ENCODE data around the gene COL6A1.

Gene COL6A1

DNA sequence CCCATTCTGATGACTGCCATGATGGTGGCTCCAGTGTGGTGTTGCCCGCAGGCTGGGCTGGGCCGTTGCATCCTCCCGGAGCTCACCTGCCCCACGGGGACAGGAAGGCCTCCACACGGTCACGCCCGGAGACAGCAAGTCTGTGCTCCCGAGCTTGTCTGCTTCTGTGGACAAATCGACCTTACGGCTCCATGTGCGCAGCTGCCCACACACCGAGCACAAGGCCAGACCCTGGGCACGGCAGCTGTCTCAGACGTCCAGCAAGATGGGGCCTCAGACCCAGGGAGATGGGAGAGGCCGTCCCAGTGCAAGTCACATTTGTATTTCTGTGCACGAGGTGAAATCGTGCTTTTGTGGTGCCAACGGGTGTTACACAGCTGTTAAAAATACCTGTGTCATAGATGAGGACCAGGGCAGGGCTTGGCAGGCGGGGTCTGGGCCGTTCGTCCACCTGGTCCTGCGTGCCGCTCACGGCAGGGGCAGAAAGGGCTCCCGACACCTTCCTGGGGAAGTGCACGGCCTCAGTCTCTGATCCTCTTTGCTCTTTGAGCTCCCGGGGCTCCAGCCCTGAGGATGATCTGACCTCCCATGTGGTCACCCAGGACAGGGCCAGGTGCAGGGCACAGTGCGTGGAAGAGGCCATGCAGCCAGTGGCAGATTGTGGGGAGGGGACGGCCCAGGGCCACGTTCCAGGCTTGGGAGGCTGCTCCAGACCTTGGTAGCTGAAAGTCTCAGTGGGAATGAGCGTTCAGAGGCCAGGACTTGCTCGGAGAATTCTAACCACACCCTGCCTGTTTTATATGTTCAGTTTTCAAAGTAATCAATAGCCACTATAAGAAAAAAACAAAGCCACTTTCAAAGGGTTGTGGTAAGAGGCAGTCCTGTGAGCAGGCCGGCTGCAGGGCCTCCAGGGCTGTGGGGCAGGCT lies 13.5 kb downstream of the COL6A1 start:
- TF ChIP-seq SIN3A (IDR thresholded peaks at IDR 0.05; ENCODE audit: borderline replicate concordance, insufficient read depth, low read length) (no peak), FOXP2 (optimal IDR thresholded peaks at IDR 0.05; ENCODE audit: borderline replicate concordance, extremely low read depth, extremely low read length, insufficient read depth) (no peak), TAF1 (IDR thresholded peaks at IDR 0.05; ENCODE audit: borderline replicate concordance, insufficient read depth, low read length) (no peak), POLR2AphosphoS5 (IDR thresholded peaks at IDR 0.05; ENCODE audit: low read depth, low read length) (no peak)
- TF ChIP-seq, protein P1, sequence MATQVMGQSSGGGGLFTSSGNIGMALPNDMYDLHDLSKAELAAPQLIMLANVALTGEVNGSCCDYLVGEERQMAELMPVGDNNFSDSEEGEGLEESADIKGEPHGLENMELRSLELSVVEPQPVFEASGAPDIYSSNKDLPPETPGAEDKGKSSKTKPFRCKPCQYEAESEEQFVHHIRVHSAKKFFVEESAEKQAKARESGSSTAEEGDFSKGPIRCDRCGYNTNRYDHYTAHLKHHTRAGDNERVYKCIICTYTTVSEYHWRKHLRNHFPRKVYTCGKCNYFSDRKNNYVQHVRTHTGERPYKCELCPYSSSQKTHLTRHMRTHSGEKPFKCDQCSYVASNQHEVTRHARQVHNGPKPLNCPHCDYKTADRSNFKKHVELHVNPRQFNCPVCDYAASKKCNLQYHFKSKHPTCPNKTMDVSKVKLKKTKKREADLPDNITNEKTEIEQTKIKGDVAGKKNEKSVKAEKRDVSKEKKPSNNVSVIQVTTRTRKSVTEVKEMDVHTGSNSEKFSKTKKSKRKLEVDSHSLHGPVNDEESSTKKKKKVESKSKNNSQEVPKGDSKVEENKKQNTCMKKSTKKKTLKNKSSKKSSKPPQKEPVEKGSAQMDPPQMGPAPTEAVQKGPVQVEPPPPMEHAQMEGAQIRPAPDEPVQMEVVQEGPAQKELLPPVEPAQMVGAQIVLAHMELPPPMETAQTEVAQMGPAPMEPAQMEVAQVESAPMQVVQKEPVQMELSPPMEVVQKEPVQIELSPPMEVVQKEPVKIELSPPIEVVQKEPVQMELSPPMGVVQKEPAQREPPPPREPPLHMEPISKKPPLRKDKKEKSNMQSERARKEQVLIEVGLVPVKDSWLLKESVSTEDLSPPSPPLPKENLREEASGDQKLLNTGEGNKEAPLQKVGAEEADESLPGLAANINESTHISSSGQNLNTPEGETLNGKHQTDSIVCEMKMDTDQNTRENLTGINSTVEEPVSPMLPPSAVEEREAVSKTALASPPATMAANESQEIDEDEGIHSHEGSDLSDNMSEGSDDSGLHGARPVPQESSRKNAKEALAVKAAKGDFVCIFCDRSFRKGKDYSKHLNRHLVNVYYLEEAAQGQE (IDR thresholded peaks at IDR 0.05; ENCODE audit: insufficient read depth in 1 of 2, low read depth in 2 of 2, low read length in 2 of 2) = no peak

DNA sequence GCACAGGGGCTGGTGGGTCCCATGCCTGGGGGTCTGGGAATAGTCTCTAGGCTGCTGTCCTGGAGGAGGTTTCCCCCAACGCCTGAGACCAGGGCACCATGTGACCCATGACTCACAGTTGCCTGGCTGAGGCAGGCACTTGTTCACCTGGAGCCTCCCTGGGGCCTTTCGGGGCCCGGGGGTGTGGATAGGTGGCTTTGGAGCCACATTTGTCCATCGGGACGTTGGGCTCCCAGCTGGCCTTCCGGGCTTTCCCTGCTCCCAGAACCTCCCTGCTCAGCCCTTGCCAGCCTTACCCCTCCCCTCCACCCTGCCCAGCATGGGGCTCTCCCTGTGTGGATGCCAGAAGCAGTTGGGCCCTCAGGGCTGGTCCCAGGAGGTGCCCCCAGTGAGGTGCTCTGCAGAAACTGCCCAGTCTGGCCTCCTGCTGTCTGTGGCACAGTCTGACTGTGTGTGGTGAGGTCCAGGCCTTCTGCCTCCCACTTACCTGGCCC lies 14.2 kb downstream of the COL6A1 start:
- TF ChIP-seq, protein P1 (IDR thresholded peaks at IDR 0.05; ENCODE audit: insufficient read depth in 1 of 2, low read depth in 2 of 2, low read length in 2 of 2) = no peak
- TF ChIP-seq SIN3A (IDR thresholded peaks at IDR 0.05; ENCODE audit: borderline replicate concordance, insufficient read depth, low read length) (no peak), POLR2AphosphoS5 (IDR thresholded peaks at IDR 0.05; ENCODE audit: low read depth, low read length) (no peak), FOXP2 (optimal IDR thresholded peaks at IDR 0.05; ENCODE audit: borderline replicate concordance, extremely low read depth, extremely low read length, insufficient read depth) (no peak), TAF1 (IDR thresholded peaks at IDR 0.05; ENCODE audit: borderline replicate concordance, insufficient read depth, low read length) (no peak)

DNA sequence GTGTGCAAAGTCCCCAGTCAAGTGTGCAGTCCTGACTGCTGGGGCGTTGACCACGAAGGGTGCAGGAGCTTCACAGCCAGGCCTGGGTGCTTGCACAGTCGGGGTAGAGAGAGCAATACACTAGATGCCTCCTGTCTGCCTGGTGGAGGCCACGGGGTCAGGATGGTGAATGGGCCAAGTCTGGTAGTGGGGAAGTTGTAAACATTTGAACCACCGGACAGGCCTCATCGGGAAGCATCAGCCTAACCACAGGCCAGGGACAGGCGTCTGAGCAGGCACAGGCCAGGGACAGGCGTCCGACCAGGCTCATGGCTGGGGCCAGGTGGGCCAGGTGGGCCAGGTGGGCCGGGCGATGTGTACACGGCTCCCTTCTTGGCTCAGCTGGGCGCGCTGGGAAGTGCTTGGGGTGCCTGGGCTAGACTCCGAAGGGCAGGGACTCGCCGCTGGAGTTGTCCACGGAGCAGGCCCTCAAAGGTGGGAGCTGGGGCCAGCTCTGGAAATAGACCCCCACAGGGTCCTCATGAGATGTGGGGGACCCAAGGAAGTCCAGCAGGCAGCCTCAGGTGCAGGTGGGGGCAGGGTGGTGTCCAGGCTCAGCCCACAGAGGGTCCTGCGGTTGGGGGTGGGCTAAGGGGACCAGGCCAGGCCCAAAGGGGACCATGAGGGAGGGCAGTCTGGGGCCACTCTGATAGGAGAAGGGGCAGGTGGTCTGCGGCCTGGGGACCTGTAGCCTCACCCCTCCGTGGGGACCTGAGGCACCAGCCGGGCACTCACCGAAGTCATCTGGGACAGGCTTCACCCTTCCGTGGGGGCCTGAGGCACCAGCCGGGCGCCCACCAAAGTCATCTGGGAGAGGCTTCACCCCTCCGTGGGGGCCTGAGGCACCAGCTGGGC lies 15.0 kb downstream of the COL6A1 start:
- TF ChIP-seq, protein P1 (IDR thresholded peaks at IDR 0.05; ENCODE audit: insufficient read depth in 1 of 2, low read depth in 2 of 2, low read length in 2 of 2) = no peak
- TF ChIP-seq SIN3A (IDR thresholded peaks at IDR 0.05; ENCODE audit: borderline replicate concordance, insufficient read depth, low read length) (no peak), POLR2AphosphoS5 (IDR thresholded peaks at IDR 0.05; ENCODE audit: low read depth, low read length) (no peak), FOXP2 (optimal IDR thresholded peaks at IDR 0.05; ENCODE audit: borderline replicate concordance, extremely low read depth, extremely low read length, insufficient read depth) (no peak), TAF1 (IDR thresholded peaks at IDR 0.05; ENCODE audit: borderline replicate concordance, insufficient read depth, low read length) (no peak)

DNA sequence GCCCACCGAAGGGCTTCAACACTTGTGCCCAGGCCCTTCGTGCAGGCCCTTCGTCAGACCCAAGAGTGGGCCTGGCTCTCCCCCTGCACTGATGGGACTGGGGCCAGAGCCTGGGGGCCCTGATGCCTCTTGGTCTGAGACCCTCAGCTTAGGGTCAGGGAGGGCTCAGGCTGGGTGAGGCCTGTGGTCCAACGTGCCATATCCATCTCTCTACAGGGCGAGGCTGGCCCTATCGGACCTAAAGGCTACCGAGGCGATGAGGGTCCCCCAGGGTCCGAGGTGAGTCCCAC lies 15.6 kb downstream of the COL6A1 start:
- TF ChIP-seq TAF1 (IDR thresholded peaks at IDR 0.05; ENCODE audit: borderline replicate concordance, insufficient read depth, low read length) (no peak), SIN3A (IDR thresholded peaks at IDR 0.05; ENCODE audit: borderline replicate concordance, insufficient read depth, low read length) (no peak)

DNA sequence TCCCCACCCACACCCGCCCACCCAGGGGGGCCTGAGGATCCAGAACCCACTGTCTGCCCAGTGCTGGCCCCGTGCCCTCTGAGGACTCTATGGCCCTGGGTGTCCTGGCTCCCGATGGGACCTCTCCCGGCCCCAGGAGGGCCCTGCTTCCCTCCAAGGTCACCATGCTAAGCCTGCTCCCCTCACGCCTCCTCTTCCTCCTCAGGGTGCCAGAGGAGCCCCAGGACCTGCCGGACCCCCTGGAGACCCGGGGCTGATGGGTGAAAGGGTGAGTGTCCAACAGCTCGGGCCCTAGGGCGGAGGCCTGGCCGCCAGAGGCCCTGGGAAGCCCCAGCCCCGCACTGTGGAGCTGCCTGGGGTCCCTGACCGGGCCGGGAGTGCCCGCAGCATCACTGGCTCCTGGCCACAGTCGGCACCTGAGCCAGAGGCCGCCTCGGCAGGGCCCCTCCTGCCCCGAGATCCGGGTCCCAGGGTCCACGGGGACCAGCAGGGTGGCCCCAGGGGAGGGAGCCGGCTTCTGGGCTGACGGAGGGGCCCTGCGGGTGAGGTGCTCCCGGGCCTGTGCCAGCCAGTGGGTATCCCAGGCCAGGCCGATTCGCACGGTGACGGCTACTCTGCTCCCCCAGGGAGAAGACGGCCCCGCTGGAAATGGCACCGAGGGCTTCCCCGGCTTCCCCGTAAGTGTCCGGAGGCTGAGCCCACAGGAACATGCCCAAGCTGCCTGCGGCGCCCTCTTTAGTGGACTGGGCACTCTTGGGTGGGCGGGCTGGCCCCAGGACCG lies 16.1 kb downstream of the COL6A1 start:
- TF ChIP-seq SIN3A (IDR thresholded peaks at IDR 0.05; ENCODE audit: borderline replicate concordance, insufficient read depth, low read length) (no peak), POLR2AphosphoS5 (IDR thresholded peaks at IDR 0.05; ENCODE audit: low read depth, low read length) (no peak), FOXP2 (optimal IDR thresholded peaks at IDR 0.05; ENCODE audit: borderline replicate concordance, extremely low read depth, extremely low read length, insufficient read depth) (no peak), TAF1 (IDR thresholded peaks at IDR 0.05; ENCODE audit: borderline replicate concordance, insufficient read depth, low read length) (no peak)
- TF ChIP-seq, protein P1 (IDR thresholded peaks at IDR 0.05; ENCODE audit: insufficient read depth in 1 of 2, low read depth in 2 of 2, low read length in 2 of 2) = no peak

All from PFSK-1 (cell line).